IMR-90 (cell line): ENCODE results near the gene KIAA0825. TPM values are rescaled to one million over a fixed set of nuclear protein-coding genes. Genes with fewer than 3 reads are reported as not detected.

Experiments used
- ATAC-seq: fragments of 200-7000 bp; cut with Tn5 transposase; 2 replicates; pipeline ENCODE4 v1.9.1; 2020; ENCODE audit warnings: low read depth, mild to moderate bottlenecking, moderate library complexity
- BruUV-seq: library from RNA; stranded (reverse); fragments of 400-500 nt; replicated peaks from 2 replicates; lab custom pipeline; 2021; lab: Mats Ljungman, UMichigan
- CTCF ChIA-PET: fragments of 300-600 bp; formaldehyde crosslinking; extraction: SDS; loops from one replicate; lab custom pipeline; 2021; ENCODE audit warnings: antibody characterized with exemption; lab: Yijun Ruan, JAX
- POLR2A ChIA-PET: fragments of 300-600 bp; sonication (Branson Sonifier 250); formaldehyde crosslinking; loops from one replicate; lab custom pipeline; 2022; ENCODE audit warnings: antibody characterized with exemption; ENCODE audit not compliant: unreplicated experiment; lab: Charles Lee
- DNase-seq: peaks from one replicate; pipeline ENCODE4 v3.0.0; 2013
- H2AFZ ChIP-seq: replicated peaks from 2 replicates; pipeline ENCODE3; 2013; ENCODE audit warnings: low read length, mild to moderate bottlenecking; ENCODE audit not compliant: poor library complexity
- H2AK5ac ChIP-seq: 2 replicates; pipeline ENCODE4 v1.6.1; 2013; ENCODE audit warnings: low read depth, low read length, inconsistent platforms
- H2AK9ac ChIP-seq: replicated peaks from 2 replicates; pipeline ENCODE3; 2013; ENCODE audit warnings: mild to moderate bottlenecking, low read depth, low read length, moderate library complexity; ENCODE audit not compliant: poor library complexity
- H2BK120ac ChIP-seq: 2 replicates; pipeline ENCODE4 v1.6.1; 2013; ENCODE audit warnings: low read depth, low read length, inconsistent platforms
- H2BK15ac ChIP-seq: 3 replicates; pipeline ENCODE4 v1.6.1; 2013; ENCODE audit warnings: low read depth, low read length, inconsistent platforms
- H2BK20ac ChIP-seq: 2 replicates; pipeline ENCODE4 v1.6.1; 2013; ENCODE audit warnings: low read depth, mild to moderate bottlenecking, inconsistent platforms, low read length, moderate library complexity
- H2BK5ac ChIP-seq: 2 replicates; pipeline ENCODE4 v1.6.1; 2013; ENCODE audit warnings: mild to moderate bottlenecking, low read depth, low read length, inconsistent platforms; ENCODE audit not compliant: poor library complexity, severe bottlenecking
- H3K14ac ChIP-seq: replicated peaks from 2 replicates; pipeline ENCODE4 v1.6.1; 2013; ENCODE audit warnings: low read depth, low read length, inconsistent platforms
- H3K18ac ChIP-seq: 2 replicates; pipeline ENCODE4 v1.6.1; 2013; ENCODE audit warnings: low read depth, low read length, control low read depth
- H3K23ac ChIP-seq: 2 replicates; pipeline ENCODE4 v1.6.1; 2013; ENCODE audit warnings: low read depth, low read length, inconsistent platforms
- H3K27ac ChIP-seq: 2 replicates; pipeline ENCODE4 v1.5.1; 2013; ENCODE audit warnings: mild to moderate bottlenecking, control low read depth, low read length; ENCODE audit not compliant: insufficient read depth
- H3K27me3 ChIP-seq: 2 replicates; pipeline ENCODE4 v1.6.1; 2013; ENCODE audit warnings: low read length; ENCODE audit not compliant: control insufficient read depth, insufficient read depth
- H3K36me3 ChIP-seq: 2 replicates; pipeline ENCODE4 v1.6.1; 2013; ENCODE audit warnings: low read length, mixed read lengths; ENCODE audit not compliant: control insufficient read depth, insufficient read depth
- H3K4ac ChIP-seq: 2 replicates; pipeline ENCODE4 v1.6.1; 2013; ENCODE audit warnings: low read depth, low read length, inconsistent platforms
- H3K4me1 ChIP-seq: 2 replicates; pipeline ENCODE4 v1.6.1; 2013; ENCODE audit warnings: low read length, mixed read lengths; ENCODE audit not compliant: control insufficient read depth, insufficient read depth
- H3K4me2 ChIP-seq: 2 replicates; pipeline ENCODE4 v1.6.1; 2013; ENCODE audit warnings: low read depth, mild to moderate bottlenecking, control low read depth, low read length, moderate library complexity
- H3K4me3 ChIP-seq: 2 replicates; pipeline ENCODE4 v1.5.1; 2013; ENCODE audit warnings: low read depth, mild to moderate bottlenecking, control low read depth, low read length, moderate library complexity; ENCODE audit not compliant: insufficient read depth
- H3K56ac ChIP-seq: 2 replicates; pipeline ENCODE4 v1.6.1; 2013; ENCODE audit warnings: low read length, inconsistent platforms; ENCODE audit not compliant: insufficient read depth; ENCODE audit errors: extremely low read depth
- H3K79me1 ChIP-seq, 2 experiments: 2 replicates each; pipeline ENCODE4 v1.6.1; 2013; ENCODE audit warnings: low read length in 2 of 2, inconsistent platforms in 1 of 2, low read depth in 1 of 2
- H3K9ac ChIP-seq: 2 replicates; pipeline ENCODE4 v1.6.1; 2013; ENCODE audit warnings: low read depth, low read length, control low read depth
- H3K9me1 ChIP-seq: 2 replicates; pipeline ENCODE4 v1.6.1; 2013; ENCODE audit warnings: low read length, inconsistent platforms; ENCODE audit not compliant: insufficient read depth
- H3K9me3 ChIP-seq: 2 replicates; pipeline ENCODE4 v1.6.1; 2013; ENCODE audit warnings: low read length; ENCODE audit not compliant: control insufficient read depth, insufficient read depth
- H4K20me1 ChIP-seq: 2 replicates; pipeline ENCODE4 v1.6.1; 2013; ENCODE audit warnings: low read length, inconsistent platforms; ENCODE audit not compliant: insufficient read depth
- H4K5ac ChIP-seq: 2 replicates; pipeline ENCODE4 v1.6.1; 2013; ENCODE audit warnings: mild to moderate bottlenecking, low read depth, low read length, control low read depth
- H4K8ac ChIP-seq, 2 experiments: 2 replicates each; pipeline ENCODE4 v1.6.1; 2013; ENCODE audit warnings: low read depth in 2 of 2, low read length in 2 of 2, control low read depth in 1 of 2, inconsistent platforms in 1 of 2
- H4K91ac ChIP-seq: 2 replicates; pipeline ENCODE4 v1.6.1; 2013; ENCODE audit warnings: low read depth, low read length, inconsistent platforms; ENCODE audit not compliant: insufficient read depth
- BHLHE40 ChIP-seq: fragments of 150-350 bp; IDR thresholded peaks from 2 replicates; pipeline ENCODE4 v1.6.1; 2016; ENCODE audit warnings: mild to moderate bottlenecking, low read depth, low read length
- CEBPB ChIP-seq: IDR thresholded peaks from 2 replicates; pipeline ENCODE4 v1.6.1; 2012; ENCODE audit warnings: low read depth, low read length, improper control_type of control experiment
- CHD1 ChIP-seq: IDR thresholded peaks from 2 replicates; pipeline ENCODE4 v1.6.1; 2012; ENCODE audit warnings: low read depth, low read length, improper control_type of control experiment
- CTCF ChIP-seq: conservative IDR thresholded peaks from 2 replicates; pipeline ENCODE4 v1.5.1; 2012; ENCODE audit warnings: mild to moderate bottlenecking, low read depth, low read length, improper control_type of control experiment
- MAFK ChIP-seq: IDR thresholded peaks from 2 replicates; pipeline ENCODE4 v1.6.1; 2012; ENCODE audit warnings: low read depth, low read length, improper control_type of control experiment
- MAZ ChIP-seq: IDR thresholded peaks from 2 replicates; pipeline ENCODE4 v1.6.1; 2012; ENCODE audit warnings: low read depth, mild to moderate bottlenecking, low read length, improper control_type of control experiment, moderate library complexity, borderline replicate concordance
- NFE2L2 ChIP-seq: fragments of 150-350 bp; IDR thresholded peaks from 2 replicates; pipeline ENCODE4 v1.6.1; 2016; ENCODE audit warnings: low read depth, mild to moderate bottlenecking, low read length
- RAD21 ChIP-seq: IDR thresholded peaks from 2 replicates; pipeline ENCODE4 v1.6.1; 2012; ENCODE audit warnings: low read length, improper control_type of control experiment
- WGBS, 2 experiments: methylation state at CpG; one replicate each; pipeline versions ENCODE4 v1.1.5 to v1.1.7; 2013; ENCODE audit warnings: missing lambda C conversion rate in 2 of 2; ENCODE audit not compliant: insufficient read length in 1 of 2; ENCODE audit errors: extremely low coverage in 2 of 2; 5-methylcytosine and 5-hydroxymethylcytosine counted together
- dilution Hi-C: fragments of 300-500 bp; cut with HindIII; formaldehyde crosslinking; loops from one replicate; pipeline ENCODE4 v1.14.3; 2018; ENCODE audit warnings: low sequenced_read_pairs; ENCODE audit not compliant: unreplicated experiment
- in situ Hi-C: fragments of 300-500 bp; cut with MboI; formaldehyde crosslinking; loops from 3 replicates; pipeline ENCODE4 v1.14.3; 2019; ENCODE audit warnings: low sequenced_read_pairs, inconsistent platforms, mixed read lengths
- intact Hi-C: fragments of 100-400 bp; cut with micrococcal nuclease; formaldehyde crosslinking; loops from 2 replicates; pipeline ENCODE4 v1.10.0; 2022
- polyA plus RNA-seq, 3 experiments: library from polyadenylated mRNA; depleted of rRNA; stranded (reverse); fragments of >200 nt; gene quantifications; 2 replicates each; pipeline ENCODE4 v1.2.3, GENCODE V29; 2012; ENCODE audit warnings: low replicate concordance in 1 of 3
- total RNA-seq: library from RNA; depleted of rRNA; stranded (reverse); fragments of >200 nt; gene quantifications from 2 replicates; pipeline ENCODE4 v1.2.3, GENCODE V29; 2012
- TF ChIP-seq, protein P1 (sequence below): fragments of 150-350 bp; IDR thresholded peaks from 2 replicates; pipeline ENCODE4 v1.6.1; 2017; ENCODE audit warnings: mild to moderate bottlenecking, antibody characterized with exemption, low read length, low read depth

The KIAA0825 gene
- total and polyA plus RNA-seq, 2 of the 4 experiments (the other 2 are of a cell fraction), result 0.46 to 1.8 TPM

GRCh38 chr5:94250985-94251384, 367.4 kb downstream of the KIAA0825 start:
- Histone ChIP-seq H3K4me1 (no peaks in the 10 kb centered on the region), H3K9me1 (no peaks in the 10 kb centered on the region; the same call in 1 of the 2 replicates), H3K9me3 (no peaks in the 10 kb centered on the region), H3K56ac (no peak overlapping the region), H4K8ac (no peak overlapping the region), H4K91ac (no peak overlapping the region), H4K20me1 (no peaks in the 10 kb centered on the region), H3K18ac (no peak overlapping the region), H2AK5ac (no peak overlapping the region), H2AFZ (no peak overlapping the region), H3K4me3 (no peak overlapping the region), H2BK5ac (no peak overlapping the region), H3K14ac (no peak overlapping the region), H3K9ac (no peak overlapping the region), H3K36me3 (no peaks in the 10 kb centered on the region), H2BK20ac (no peak overlapping the region), H2BK120ac (no peak overlapping the region), H3K23ac (no peak overlapping the region), H3K79me1 (no peaks in the 10 kb centered on the region), H3K27me3 (no peaks in the 10 kb centered on the region; the same call in 1 of the 2 replicates), H3K27ac (no peak overlapping the region), H2BK15ac (no peak overlapping the region), H2AK9ac (no peak overlapping the region), H4K5ac (no peak overlapping the region), H3K4me2 (no peak overlapping the region), H3K4ac (no peak overlapping the region)
- dilution Hi-C loops (no loop called here), intact Hi-C loops (no loop called here), in situ Hi-C loops (no loop called here)
- no CpG with 5 or more reads among the region's 5 CpGs for whole genome bisulfite sequencing, 2 experiments
- ChIA-PET POLR2A (no interaction called here), CTCF (interaction anchor here (0.6 kb wide), 1 partner anchor 10 kb away, joined by 3 read pairs; no protein-coding TSS in a partner anchor)
- TF ChIP-seq CTCF (no peak), MAFK (no peak), NFE2L2 (no peak), MAZ (no peak), RAD21 (no peak), BHLHE40 (no peak), CEBPB (no peak), CHD1 (no peak)
- TF ChIP-seq, protein P1, sequence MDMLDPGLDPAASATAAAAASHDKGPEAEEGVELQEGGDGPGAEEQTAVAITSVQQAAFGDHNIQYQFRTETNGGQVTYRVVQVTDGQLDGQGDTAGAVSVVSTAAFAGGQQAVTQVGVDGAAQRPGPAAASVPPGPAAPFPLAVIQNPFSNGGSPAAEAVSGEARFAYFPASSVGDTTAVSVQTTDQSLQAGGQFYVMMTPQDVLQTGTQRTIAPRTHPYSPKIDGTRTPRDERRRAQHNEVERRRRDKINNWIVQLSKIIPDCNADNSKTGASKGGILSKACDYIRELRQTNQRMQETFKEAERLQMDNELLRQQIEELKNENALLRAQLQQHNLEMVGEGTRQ, result no peak
- BruUV-seq, result no TSS peak
- DNase-seq (no peak), ATAC-seq (no peak)
